Lower lobe of right lung (tissue), 2 donors: Measurements from ENCODE around the gene TMEM144. TPM values are rescaled to one million over a fixed set of nuclear protein-coding genes. Genes with fewer than 3 reads are reported as not detected.

Experiments
- ATAC-seq, 2 donors: fragments of 200-7000 bp; cut with Tn5 transposase; one replicate each; pipeline ENCODE4 v1.9.1; 2020 to 2022; ENCODE audit warnings: mild to moderate bottlenecking in 2 of 2, moderate library complexity in 2 of 2
- DNase-seq: peaks from one replicate; pipeline ENCODE4 v3.0.0-alpha.2; 2020
- H3K27ac ChIP-seq: fragments of 200-600 bp; one replicate; pipeline ENCODE4 v1.8.0; 2022
- H3K27me3 ChIP-seq: fragments of 200-600 bp; one replicate; pipeline ENCODE4 v1.8.0; 2022; ENCODE audit warnings: low read depth
- H3K36me3 ChIP-seq: fragments of 200-600 bp; one replicate; pipeline ENCODE4 v1.8.0; 2022; ENCODE audit warnings: mild to moderate bottlenecking
- H3K4me1 ChIP-seq: fragments of 200-600 bp; one replicate; pipeline ENCODE4 v1.8.0; 2022
- H3K4me3 ChIP-seq: fragments of 200-600 bp; one replicate; pipeline ENCODE4 v1.8.0; 2022; ENCODE audit warnings: mild to moderate bottlenecking
- H3K9me3 ChIP-seq: fragments of 200-600 bp; one replicate; pipeline ENCODE4 v1.8.0; 2022
- CTCF ChIP-seq: fragments of 200-600 bp; IDR thresholded peaks from one replicate; pipeline ENCODE4 v1.8.0; 2022; ENCODE audit warnings: antibody characterized with exemption, mild to moderate bottlenecking
- intact Hi-C: fragments of 100-400 bp; cut with DNase I; formaldehyde crosslinking; loops from one replicate; pipeline ENCODE4 v1.11.0; 2022
- total RNA-seq: library from RNA; stranded (reverse); fragmentation: NEBNext Ultra II Directional; extraction: Animal tissue kit (Norgen Biotek cat#: 25700); gene quantifications from one replicate; pipeline ENCODE4 v1.2.1, GENCODE V29; 2021
- donor health status: DM: no; HTN: yes; CAD: no; lungs with severe emphysema.

The TMEM144 gene
- total RNA-seq, 1 donor from 2014 or later, result 13.1 TPM

GRCh38 chr4:158201322-158201721 lies 9.0 kb upstream of the TMEM144 start:
- Histone ChIP-seq H3K27me3 (no peaks in the 10 kb centered on the region), H3K27ac (no peak overlapping the region), H3K36me3 (no peaks in the 10 kb centered on the region), H3K4me3 (no peak overlapping the region), H3K4me1 (no peaks in the 10 kb centered on the region), H3K9me3 (no peaks in the 10 kb centered on the region)
- no peak for DNase-seq
- no peak for TF ChIP-seq CTCF
- intact Hi-C loops, result no loop called here
- no peak for ATAC-seq

DNA sequence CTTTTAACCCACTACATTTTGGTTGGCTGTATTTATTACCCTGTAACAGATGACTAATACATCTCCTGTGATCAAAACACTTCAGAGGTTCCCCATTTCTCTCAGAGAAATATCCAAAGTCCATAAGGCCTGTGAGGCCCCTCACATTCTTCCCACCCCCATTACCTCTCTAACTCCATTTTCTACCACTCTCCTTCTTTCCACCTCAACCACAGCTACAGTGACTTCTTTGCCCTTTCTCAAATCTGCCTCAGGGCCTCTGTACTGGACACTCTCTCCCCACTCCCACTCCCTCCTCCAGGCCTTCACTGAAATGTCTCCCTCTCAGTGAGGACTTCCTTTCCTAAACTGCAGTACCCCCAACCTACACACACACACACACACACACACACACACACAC lies 8.4 kb upstream of the TMEM144 start:
- Histone ChIP-seq H3K36me3 (no peaks in the 10 kb centered on the region), H3K4me1 (no peaks in the 10 kb centered on the region), H3K9me3 (no peaks in the 10 kb centered on the region), H3K27ac (no peak overlapping the region), H3K4me3 (no peak overlapping the region), H3K27me3 (no peaks in the 10 kb centered on the region)
- no peak for DNase-seq
- intact Hi-C loops, result no loop called here
- TF ChIP-seq CTCF, result no peak
- no peak for ATAC-seq

- no peak for DNase-seq
- H3K27ac ChIP-seq, result no peak overlapping the region
Observed at GRCh38 chr4:158202481-158202880, 7.8 kb upstream of the TMEM144 start.

DNA sequence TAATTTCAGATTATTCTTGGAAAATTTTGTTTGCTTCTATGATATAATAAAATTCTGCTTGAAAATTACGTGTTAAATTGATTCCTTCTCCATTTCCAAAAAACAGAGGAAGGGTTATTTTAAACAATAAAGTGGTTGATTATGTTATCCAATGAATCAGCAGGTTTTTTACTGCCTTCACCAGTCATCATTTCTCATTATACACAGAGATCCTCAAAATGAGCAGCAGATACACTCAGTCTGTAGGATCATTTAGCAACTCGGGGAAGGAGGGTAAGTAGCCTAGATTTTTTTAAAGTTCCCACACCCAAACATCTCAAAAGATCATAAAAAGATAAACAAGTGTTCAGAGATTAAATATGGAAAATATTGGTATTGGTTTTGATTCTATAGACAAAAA lies 6.8 kb upstream of the TMEM144 start:
- intact Hi-C loops, result no loop called here

More at GRCh38 chr4:158202481-158202880, 7.8 kb upstream of the TMEM144 start:
- Histone ChIP-seq H3K4me1 (no peaks in the 10 kb centered on the region), H3K27me3 (no peaks in the 10 kb centered on the region), H3K36me3 (no peaks in the 10 kb centered on the region), H3K4me3 (no peak overlapping the region), H3K9me3 (no peaks in the 10 kb centered on the region)
- intact Hi-C loops, result no loop called here
- TF ChIP-seq CTCF, result no peak
- no peak for ATAC-seq

GRCh38 chr4:158203929-158204328 lies 6.4 kb upstream of the TMEM144 start:
- no peak overlapping the region for H3K27ac ChIP-seq
- H3K27me3 ChIP-seq, result no peaks in the 10 kb centered on the region
- no peak for DNase-seq
- H3K9me3 ChIP-seq, result no peaks in the 10 kb centered on the region
- no peak overlapping the region for H3K4me3 ChIP-seq
- H3K4me1 ChIP-seq, result no peaks in the 10 kb centered on the region
- no peak for TF ChIP-seq CTCF
- ATAC-seq, result no peak
- no peaks in the 10 kb centered on the region for H3K36me3 ChIP-seq
- intact Hi-C loops, result no loop called here

More for the DNA sequence above, 6.8 kb upstream of the TMEM144 start:
- H3K27me3 ChIP-seq, result no peaks in the 10 kb centered on the region
- no peaks in the 10 kb centered on the region for H3K4me1 ChIP-seq
- H3K27ac ChIP-seq, result no peak overlapping the region
- no peaks in the 10 kb centered on the region for H3K36me3 ChIP-seq
- DNase-seq, result no peak
- ATAC-seq, result no peak
- H3K4me3 ChIP-seq, result no peak overlapping the region
- no peak for TF ChIP-seq CTCF
- H3K9me3 ChIP-seq, result no peaks in the 10 kb centered on the region
